SK-N-SH (cell line): Measurements from ENCODE around the gene USP10. TPM values are rescaled to one million over a fixed set of nuclear protein-coding genes. Genes with fewer than 3 reads are reported as not detected.

ENCODE experiments used
- CTCF ChIA-PET: fragments of 300-600, 350-600 bp; formaldehyde crosslinking; extraction: SDS; loops from one replicate; lab custom pipeline; 2021; lab: Yijun Ruan, JAX
- POLR2A ChIA-PET: fragments of 350-600 bp; sonication (Branson Sonifier 250); formaldehyde crosslinking; extraction: SDS; loops from one replicate; lab custom pipeline; 2020; ENCODE audit warnings: antibody characterized with exemption, inconsistent platforms; lab: Yijun Ruan, JAX
- DNase-seq: peaks from one replicate; pipeline ENCODE4 v3.0.0; 2012
- H2AFZ ChIP-seq: fragments of 200-600 bp; sonication (generic); 2 replicates; pipeline ENCODE4 v1.8.1; 2016; ENCODE audit warnings: antibody characterized with exemption, mild to moderate bottlenecking, low read depth
- H3F3A ChIP-seq: fragments of 200-600 bp; sonication (generic); replicated peaks from 2 replicates; pipeline ENCODE3; 2016; ENCODE audit warnings: antibody characterized with exemption, mild to moderate bottlenecking; ENCODE audit not compliant: insufficient read depth
- H3K27ac ChIP-seq, 2 experiments: fragments of 200-500 bp in 1 of 2; fragments of 200-600 bp in 1 of 2; sonication (Bioruptor generic) in 1 of 2; sonication (generic), shearing (Covaris generic) in 1 of 2; 2 replicates each; pipeline versions ENCODE4 v1.5.1 to v1.6.1; 2014 to 2016; ENCODE audit warnings: low read depth in 2 of 2, inconsistent platforms in 1 of 2, low read length in 1 of 2, mild to moderate bottlenecking in 1 of 2, mixed read lengths in 1 of 2
- H3K27me3 ChIP-seq: fragments of 200-600 bp; sonication (generic), shearing (Covaris generic); 2 replicates; pipeline ENCODE4 v1.6.1; 2016; ENCODE audit warnings: mixed run types; ENCODE audit not compliant: insufficient read depth
- H3K36me3 ChIP-seq, 2 experiments: fragments of 200-500 bp in 1 of 2; fragments of 200-600 bp in 1 of 2; sonication (Bioruptor generic) in 1 of 2; sonication (generic) in 1 of 2; replicated peaks in 1 of 2; 2 replicates each; pipeline versions ENCODE3 to v1.5.1; 2014 to 2016; ENCODE audit warnings: low read length in 1 of 2, mild to moderate bottlenecking in 1 of 2; ENCODE audit not compliant: insufficient read depth in 2 of 2, control insufficient read depth in 1 of 2
- H3K4me1 ChIP-seq, 2 experiments: fragments of 200-500 bp in 1 of 2; fragments of 200-600 bp in 1 of 2; sonication (Bioruptor generic) in 1 of 2; sonication (generic), shearing (Covaris generic) in 1 of 2; 2 replicates each; pipeline versions ENCODE4 v1.5.1 to v1.6.1; 2014 to 2016; ENCODE audit warnings: low read depth in 1 of 2, low read length in 1 of 2, mixed run types in 1 of 2; ENCODE audit not compliant: insufficient read depth in 2 of 2, control insufficient read depth in 1 of 2
- H3K4me2 ChIP-seq: fragments of 200-600 bp; sonication (generic), shearing (Covaris generic); 2 replicates; pipeline ENCODE4 v1.6.1; 2017; ENCODE audit warnings: mixed run types
- H3K4me3 ChIP-seq, 2 experiments: fragments of 200-500 bp in 1 of 2; fragments of 200-600 bp in 1 of 2; sonication (Bioruptor generic) in 1 of 2; sonication (generic), shearing (Covaris generic) in 1 of 2; 2 replicates each; pipeline versions ENCODE4 v1.5.1 to v1.8.1; 2014 to 2016; ENCODE audit warnings: low read depth in 2 of 2, inconsistent platforms in 1 of 2, low read length in 1 of 2, mild to moderate bottlenecking in 1 of 2, mixed read lengths in 1 of 2, moderate library complexity in 1 of 2
- H3K79me2 ChIP-seq: fragments of 200-600 bp; sonication (generic); 2 replicates; pipeline ENCODE4 v1.8.1; 2017; ENCODE audit warnings: mild to moderate bottlenecking; ENCODE audit not compliant: insufficient read depth
- H3K9ac ChIP-seq: fragments of 200-600 bp; sonication (generic); 2 replicates; pipeline ENCODE4 v1.6.1; 2017; ENCODE audit warnings: mixed run types
- H3K9me2 ChIP-seq: fragments of 200-600 bp; sonication (generic); 2 replicates; pipeline ENCODE4 v1.6.1; 2017; ENCODE audit warnings: mixed run types
- H3K9me3 ChIP-seq: fragments of 200-600 bp; sonication (generic); 2 replicates; pipeline ENCODE4 v1.6.1; 2017; ENCODE audit warnings: mixed run types, mild to moderate bottlenecking, moderate library complexity
- H4K20me1 ChIP-seq: fragments of 200-600 bp; sonication (generic); 2 replicates; pipeline ENCODE4 v1.6.1; 2017; ENCODE audit warnings: mild to moderate bottlenecking, mixed run types; ENCODE audit not compliant: insufficient read depth
- CTCF ChIP-seq: fragments of 200-600 bp; sonication (generic); IDR thresholded peaks from 2 replicates; pipeline ENCODE4 v1.6.1; 2017; ENCODE audit warnings: antibody characterized with exemption, mild to moderate bottlenecking, moderate library complexity
- ELF1 ChIP-seq: IDR thresholded peaks from 2 replicates; pipeline ENCODE4 v1.4.0; 2012
- EZH2phosphoT487 ChIP-seq: fragments of 200-600 bp; sonication (generic); IDR thresholded peaks from 2 replicates; pipeline ENCODE4 v1.6.1; 2017; ENCODE audit warnings: low read depth, mixed run types, mild to moderate bottlenecking, antibody characterized with exemption, moderate library complexity, borderline replicate concordance
- FOXJ3 ChIP-seq: sonication (generic); formaldehyde crosslinking; IDR thresholded peaks from 2 replicates; pipeline ENCODE4 v1.5.1; 2020; ENCODE audit warnings: mild to moderate bottlenecking, missing genetic modification reagents
- GABPA ChIP-seq: IDR thresholded peaks from 2 replicates; pipeline ENCODE4 v1.4.0; 2012; ENCODE audit warnings: low read depth, mild to moderate bottlenecking
- GATA2 ChIP-seq: sonication (generic); formaldehyde crosslinking; IDR thresholded peaks from 2 replicates; pipeline ENCODE4 v1.5.0; 2020; ENCODE audit warnings: mild to moderate bottlenecking, missing genetic modification reagents
- IRF3 ChIP-seq: fragments of 150-350 bp; IDR thresholded peaks from 2 replicates; pipeline ENCODE4 v1.6.1; 2016; ENCODE audit warnings: mild to moderate bottlenecking, low read depth, low read length
- JUND ChIP-seq: IDR thresholded peaks from 2 replicates; pipeline ENCODE4 v1.4.0; 2012
- MAX ChIP-seq: IDR thresholded peaks from 2 replicates; pipeline ENCODE4 v1.4.0; 2012; ENCODE audit warnings: low read depth
- NFIC ChIP-seq: IDR thresholded peaks from 2 replicates; pipeline ENCODE4 v1.4.0; 2012; ENCODE audit warnings: borderline replicate concordance
- REST ChIP-seq: IDR thresholded peaks from 2 replicates; pipeline ENCODE4 v1.6.1; 2012; ENCODE audit warnings: mild to moderate bottlenecking, low read depth, low read length, moderate library complexity
- RXRA ChIP-seq: IDR thresholded peaks from 2 replicates; pipeline ENCODE4 v1.4.0; 2012; ENCODE audit warnings: low read depth, mild to moderate bottlenecking, borderline replicate concordance
- SMC3 ChIP-seq: IDR thresholded peaks from 2 replicates; pipeline ENCODE4 v1.6.1; 2012; ENCODE audit warnings: low read depth, low read length, improper control_type of control experiment
- USF2 ChIP-seq: fragments of 150-350 bp; IDR thresholded peaks from 2 replicates; pipeline ENCODE4 v1.6.1; 2017; ENCODE audit warnings: antibody characterized with exemption, low read length, low read depth, borderline replicate concordance
- YY1 ChIP-seq: IDR thresholded peaks from 2 replicates; pipeline ENCODE4 v1.4.0; 2012; ENCODE audit warnings: low read depth, mild to moderate bottlenecking
- WGBS: methylation state at CpG from one replicate; pipeline ENCODE4 v1.1.6; 2017; ENCODE audit warnings: low lambda C conversion rate; 5-methylcytosine and 5-hydroxymethylcytosine counted together
- polyA plus RNA-seq, 3 experiments: library from polyadenylated mRNA; depleted of rRNA; stranded (reverse); fragments of >200 nt; gene quantifications; 2 replicates each; pipeline ENCODE4 v1.2.3, GENCODE V29; 2012

Gene USP10
- polyA plus RNA-seq, 1 of the 3 experiments (the other 2 are of a cell fraction), result 49.2 TPM

- no peaks in the 10 kb centered on the region for H3K9me2 ChIP-seq
- peaks cover 9 to 14% of the 10 kb centered on the region in 2 experiments for H3K36me3 ChIP-seq
- peaks cover 23% of the 10 kb centered on the region for H4K20me1 ChIP-seq
- peak overlapping the region; percentile 82 to 91; a peak in 3 of 4 replicates for H3K27ac ChIP-seq
- 0 out of 2 replicates have a peak overlapping the region, but pooled peaks have one; percentile 8 for H2AFZ ChIP-seq
- no peaks in the 10 kb centered on the region for H3K27me3 ChIP-seq
- no peak for DNase-seq
- no peak for TF ChIP-seq FOXJ3
- no peak for TF ChIP-seq REST
- TF ChIP-seq YY1, result no peak
- no peak for TF ChIP-seq EZH2phosphoT487
- no peak for TF ChIP-seq SMC3
- TF ChIP-seq MAX, result no peak
- 27% methylated on average over 7 of the region's 7 CpGs for WGBS
- ChIA-PET CTCF (interaction anchor here (0.9 to 17.6 kb wide), 11 partner anchors 9 to 241 kb away, joined by 3 to 275 read pairs (median 18); partner anchors contain the start of gene COTL1), POLR2A (no interaction called here)
- H3K9me3 ChIP-seq, result no peaks in the 10 kb centered on the region
- peaks cover 49% of the 10 kb centered on the region for H3F3A ChIP-seq
- H3K79me2 ChIP-seq, result peaks cover 93% of the 10 kb centered on the region
- H3K4me3 ChIP-seq, result peak overlapping the region; percentile 28 to 43; a peak in 3 of 4 replicates
- H3K4me2 ChIP-seq, result peak overlapping the region; percentile 79
- H3K4me1 ChIP-seq, result peaks cover 30 to 55% of the 10 kb centered on the region in 2 experiments; a peak in 3 of 4 replicates
- H3K9ac ChIP-seq, result peak overlapping the region; percentile 64
Measured at GRCh38 chr16:84729716-84730320, 30.0 kb downstream of the USP10 start.

- ChIA-PET CTCF (interaction anchor here (1.1 to 17.6 kb wide), 8 partner anchors 8 to 240 kb away, joined by 4 to 275 read pairs (median 22); partner anchors contain the start of gene COTL1), POLR2A (no interaction called here)
- Histone ChIP-seq H3K27ac (peak overlapping the region; percentile 82 to 91; a peak in 3 of 4 replicates), H3K4me2 (peak overlapping the region; percentile 79), H3K4me1 (peaks cover 27 to 48% of the 10 kb centered on the region in 2 experiments; a peak in 3 of 4 replicates), H3K27me3 (no peaks in the 10 kb centered on the region), H3K36me3 (peaks cover 9 to 18% of the 10 kb centered on the region in 2 experiments), H4K20me1 (peaks cover 15% of the 10 kb centered on the region), H3F3A (peaks cover 45% of the 10 kb centered on the region), H3K9ac (peak overlapping the region; percentile 64; the same call in 1 of the 2 replicates), H3K4me3 (peak overlapping the region; percentile 28 to 51; a peak in 3 of 4 replicates), H3K9me2 (no peaks in the 10 kb centered on the region), H2AFZ (0 out of 2 replicates have a peak overlapping the region, but pooled peaks have one; percentile 8), H3K79me2 (peaks cover 93% of the 10 kb centered on the region), H3K9me3 (no peaks in the 10 kb centered on the region)
- 12% methylated on average over 9 of the region's 9 CpGs for WGBS
- peak; percentile 50 for DNase-seq
- TF ChIP-seq GATA2, result 0 out of 2 replicates have a peak, but pooled peaks have one; percentile 17
- TF ChIP-seq RXRA, result no peak
- TF ChIP-seq CTCF, result no peak
- TF ChIP-seq ELF1, result peak; percentile 71
- no peak for TF ChIP-seq SMC3
- TF ChIP-seq NFIC, result peak; percentile 75; the same call in 1 of the 2 replicates
- no peak for TF ChIP-seq IRF3
- TF ChIP-seq GABPA, result no peak
- no peak for TF ChIP-seq USF2
- TF ChIP-seq JUND, result peak; percentile 66
- no peak for TF ChIP-seq EZH2phosphoT487
Measured at GRCh38 chr16:84730406-84731106, 30.8 kb downstream of the USP10 start.
